BLaER1 treated with 17β-estradiol and CSF1 and Interleukin-3, amounts not matched to agents 10 nM and 100 nM (cell line): Measurements from ENCODE around the gene MORN2.

Source experiments
- H3K27ac ChIP-seq, 11 experiments: shearing (Covaris generic); formaldehyde crosslinking; 2 replicates each; pipeline ENCODE4 v1.8.1; 2022
- H3K27me3 ChIP-seq, 11 experiments: shearing (Covaris generic); formaldehyde crosslinking; 2 replicates each; pipeline ENCODE4 v1.8.1; 2022
- H3K36me3 ChIP-seq, 11 experiments: shearing (Covaris generic); formaldehyde crosslinking; 2 replicates each; pipeline ENCODE4 v1.8.1; 2022
- H3K4me1 ChIP-seq, 10 experiments: shearing (Covaris generic); formaldehyde crosslinking; 2 replicates each; pipeline ENCODE4 v1.8.1; 2022
- H3K4me2 ChIP-seq, 11 experiments: shearing (Covaris generic); formaldehyde crosslinking; 2 replicates each; pipeline ENCODE4 v1.8.1; 2022
- H3K4me3 ChIP-seq, 10 experiments: shearing (Covaris generic); formaldehyde crosslinking; 2 replicates each; pipeline ENCODE4 v1.8.1; 2022
- H3K9ac ChIP-seq, 11 experiments: shearing (Covaris generic); formaldehyde crosslinking; 2 replicates each; pipeline ENCODE4 v1.8.1; 2022
- H3K9me3 ChIP-seq, 11 experiments: shearing (Covaris generic); formaldehyde crosslinking; replicated peaks in 1 of 11; 2 replicates each; pipeline ENCODE4 v1.8.1; 2022
- H4K20me1 ChIP-seq, 11 experiments: shearing (Covaris generic); formaldehyde crosslinking; 2 replicates each; pipeline ENCODE4 v1.8.1; 2022
- Cebpa-rat ChIP-seq, 11 experiments: shearing (Covaris generic); IDR thresholded peaks; 2 replicates each; pipeline ENCODE4 v1.8.1; 2022

The MORN2 gene

GRCh38 chr2:38836791-38837190 is 39.0 kb upstream of the MORN2 start:
- Histone ChIP-seq H3K4me3 (no peak overlapping the region), H3K4me1 (peaks cover 0 to 77% (median 16%) of the 10 kb centered on the region in 10 experiments; a peak in 10 of 20 replicates), H3K27me3 (no peaks in the 10 kb centered on the region), H3K27ac (peak overlapping the region in 6 of 11 experiments; percentile 40 to 85 (median 78); a peak in 11 of 22 replicates), H3K4me2 (peak overlapping the region in 5 of 11 experiments; percentile 34 to 81 (median 65); a peak in 10 of 22 replicates), H4K20me1 (no peaks in the 10 kb centered on the region), H3K9ac (peak overlapping the region in 5 of 11 experiments; percentile 47 to 61 (median 54); a peak in 7 of 22 replicates), H3K9me3 (0 out of 22 replicates have a peak, but pooled peaks cover 0 to 3% (median 0%) of the 10 kb centered on the region in 11 experiments), H3K36me3 (peaks cover 0 to 93% (median 55%) of the 10 kb centered on the region in 11 experiments; a peak in 20 of 22 replicates)
- TF ChIP-seq Cebpa-rat (IDR thresholded peaks at IDR 0.05) = no peak

- no peaks in the 10 kb centered on the region for H3K4me1 ChIP-seq
- peaks cover 29 to 62% (median 46%) of the 10 kb centered on the region in 11 experiments for H3K36me3 ChIP-seq
- H3K4me2 ChIP-seq = no peak overlapping the region
- TF ChIP-seq Cebpa-rat (IDR thresholded peaks at IDR 0.05) = no peak
- H3K9ac ChIP-seq = no peak overlapping the region
- H3K4me3 ChIP-seq = no peak overlapping the region
- no peaks in the 10 kb centered on the region for H3K27me3 ChIP-seq
- no peaks in the 10 kb centered on the region for H3K9me3 ChIP-seq
- no peak overlapping the region for H3K27ac ChIP-seq
- no peaks in the 10 kb centered on the region for H4K20me1 ChIP-seq
Measured at GRCh38 chr2:38850045-38850444, 25.7 kb upstream of the MORN2 start.

- Histone ChIP-seq H3K4me1 (peaks cover 0 to 5% (median 0%) of the 10 kb centered on the region in 10 experiments; a peak in 1 of 20 replicates), H3K9me3 (peaks cover 0 to 6% (median 0%) of the 10 kb centered on the region in 11 experiments; a peak in 2 of 22 replicates), H3K36me3 (peaks cover 70 to 93% (median 83%) of the 10 kb centered on the region in 11 experiments), H3K27ac (no peak overlapping the region), H4K20me1 (no peaks in the 10 kb centered on the region), H3K27me3 (no peaks in the 10 kb centered on the region), H3K4me3 (no peak overlapping the region), H3K4me2 (no peak overlapping the region), H3K9ac (no peak overlapping the region)
- peak in 5 of 11 experiments; percentile 7 to 71 (median 52); a peak in 5 of 22 replicates for TF ChIP-seq Cebpa-rat (IDR thresholded peaks at IDR 0.05)
Measured at GRCh38 chr2:38856165-38856564, 19.6 kb upstream of the MORN2 start.

- H3K4me3 ChIP-seq = no peak overlapping the region
- peaks cover 0 to 6% (median 0%) of the 10 kb centered on the region in 11 experiments; a peak in 3 of 22 replicates for H3K9me3 ChIP-seq
- 0 out of 20 replicates have a peak, but pooled peaks cover 0 to 7% (median 0%) of the 10 kb centered on the region in 10 experiments for H3K4me1 ChIP-seq
- TF ChIP-seq Cebpa-rat (IDR thresholded peaks at IDR 0.05) = no peak
- H3K27me3 ChIP-seq = no peaks in the 10 kb centered on the region
- H4K20me1 ChIP-seq = no peaks in the 10 kb centered on the region
- no peak overlapping the region for H3K27ac ChIP-seq
- peaks cover 60 to 96% (median 80%) of the 10 kb centered on the region in 11 experiments for H3K36me3 ChIP-seq
- no peak overlapping the region for H3K4me2 ChIP-seq
- H3K9ac ChIP-seq = no peak overlapping the region
Measured at GRCh38 chr2:38862476-38862875, 13.3 kb upstream of the MORN2 start.

- 0 out of 20 replicates have a peak, but pooled peaks cover 0 to 7% (median 0%) of the 10 kb centered on the region in 10 experiments for H3K4me1 ChIP-seq
- peaks cover 0 to 6% (median 0%) of the 10 kb centered on the region in 11 experiments; a peak in 3 of 22 replicates for H3K9me3 ChIP-seq
- H3K27ac ChIP-seq = no peak overlapping the region
- H3K36me3 ChIP-seq = peaks cover 60 to 96% (median 77%) of the 10 kb centered on the region in 11 experiments
- H3K4me3 ChIP-seq = no peak overlapping the region
- H4K20me1 ChIP-seq = no peaks in the 10 kb centered on the region
- H3K4me2 ChIP-seq = no peak overlapping the region
- H3K9ac ChIP-seq = no peak overlapping the region
- TF ChIP-seq Cebpa-rat (IDR thresholded peaks at IDR 0.05) = no peak
- H3K27me3 ChIP-seq = no peaks in the 10 kb centered on the region
Measured at GRCh38 chr2:38863061-38863695, 12.6 kb upstream of the MORN2 start.

- Histone ChIP-seq H3K4me2 (no peak overlapping the region), H4K20me1 (no peaks in the 10 kb centered on the region), H3K9me3 (peaks cover 25 to 35% (median 31%) of the 10 kb centered on the region in 11 experiments), H3K36me3 (peaks cover 32 to 70% (median 50%) of the 10 kb centered on the region in 11 experiments), H3K9ac (no peak overlapping the region), H3K4me3 (no peak overlapping the region), H3K4me1 (0 out of 20 replicates have a peak, but pooled peaks cover 0 to 7% (median 0%) of the 10 kb centered on the region in 10 experiments), H3K27ac (no peak overlapping the region), H3K27me3 (no peaks in the 10 kb centered on the region)
- TF ChIP-seq Cebpa-rat (IDR thresholded peaks at IDR 0.05) = no peak
Measured at GRCh38 chr2:38866773-38867443, 8.9 kb upstream of the MORN2 start.

GRCh38 chr2:38871432-38871831 is 4.3 kb upstream of the MORN2 start:
- no peak overlapping the region for H3K9ac ChIP-seq
- H3K9me3 ChIP-seq = peaks cover 29 to 52% (median 47%) of the 10 kb centered on the region in 11 experiments
- H3K27ac ChIP-seq = no peak overlapping the region
- peaks cover 0 to 16% (median 12%) of the 10 kb centered on the region in 11 experiments; a peak in 8 of 22 replicates for H3K27me3 ChIP-seq
- no peaks in the 10 kb centered on the region for H4K20me1 ChIP-seq
- peaks cover 10 to 19% (median 13%) of the 10 kb centered on the region in 10 experiments; a peak in 16 of 20 replicates for H3K4me1 ChIP-seq
- no peak overlapping the region for H3K4me3 ChIP-seq
- H3K36me3 ChIP-seq = peaks cover 10 to 32% (median 24%) of the 10 kb centered on the region in 11 experiments; a peak in 20 of 22 replicates
- H3K4me2 ChIP-seq = no peak overlapping the region
- no peak for TF ChIP-seq Cebpa-rat (IDR thresholded peaks at IDR 0.05)

- H4K20me1 ChIP-seq = no peaks in the 10 kb centered on the region
- H3K9me3 ChIP-seq = peaks cover 29 to 50% (median 45%) of the 10 kb centered on the region in 11 experiments
- H3K36me3 ChIP-seq = peaks cover 0 to 14% (median 7%) of the 10 kb centered on the region in 11 experiments; a peak in 8 of 22 replicates
- TF ChIP-seq Cebpa-rat (IDR thresholded peaks at IDR 0.05) = no peak
- H3K27ac ChIP-seq = no peak overlapping the region
- peaks cover 0 to 17% (median 12%) of the 10 kb centered on the region in 11 experiments; a peak in 8 of 22 replicates for H3K27me3 ChIP-seq
- H3K4me3 ChIP-seq = no peak overlapping the region
- no peak overlapping the region for H3K4me2 ChIP-seq
- H3K4me1 ChIP-seq = peaks cover 11 to 17% (median 14%) of the 10 kb centered on the region in 10 experiments; a peak in 16 of 20 replicates
- no peak overlapping the region for H3K9ac ChIP-seq
Measured at GRCh38 chr2:38873763-38874162, 2.0 kb upstream of the MORN2 start.

- H3K27me3 ChIP-seq = peaks cover 0 to 17% (median 12%) of the 10 kb centered on the region in 11 experiments; a peak in 8 of 22 replicates
- H3K9ac ChIP-seq = peak overlapping the region; percentile 63 to 83 (median 77)
- H3K36me3 ChIP-seq = peaks cover 0 to 8% (median 5%) of the 10 kb centered on the region in 11 experiments; a peak in 7 of 22 replicates
- no peaks in the 10 kb centered on the region for H4K20me1 ChIP-seq
- H3K4me2 ChIP-seq = peak overlapping the region; percentile 79 to 96 (median 86)
- peaks cover 20 to 36% (median 31%) of the 10 kb centered on the region in 11 experiments for H3K9me3 ChIP-seq
- peak overlapping the region; percentile 67 to 86 (median 73) for H3K4me3 ChIP-seq
- H3K4me1 ChIP-seq = peaks cover 11 to 17% (median 14%) of the 10 kb centered on the region in 10 experiments; a peak in 16 of 20 replicates
- TF ChIP-seq Cebpa-rat (IDR thresholded peaks at IDR 0.05) = no peak
- peak overlapping the region; percentile 9 to 76 (median 48); a peak in 20 of 22 replicates for H3K27ac ChIP-seq
Measured at GRCh38 chr2:38875227-38875575, 575 bp upstream of the MORN2 start.
